ENCODE measurements around the gene STK35. TPM values are rescaled to one million over a fixed set of nuclear protein-coding genes. Genes with fewer than 3 reads are reported as not detected.

Gene STK35
- total and polyA plus RNA-seq, 2 of the 8 experiments (the other 6 are each of a cell fraction or from before 2014, with no cell fraction given), result 24.9 to 45.0 TPM

DNA sequence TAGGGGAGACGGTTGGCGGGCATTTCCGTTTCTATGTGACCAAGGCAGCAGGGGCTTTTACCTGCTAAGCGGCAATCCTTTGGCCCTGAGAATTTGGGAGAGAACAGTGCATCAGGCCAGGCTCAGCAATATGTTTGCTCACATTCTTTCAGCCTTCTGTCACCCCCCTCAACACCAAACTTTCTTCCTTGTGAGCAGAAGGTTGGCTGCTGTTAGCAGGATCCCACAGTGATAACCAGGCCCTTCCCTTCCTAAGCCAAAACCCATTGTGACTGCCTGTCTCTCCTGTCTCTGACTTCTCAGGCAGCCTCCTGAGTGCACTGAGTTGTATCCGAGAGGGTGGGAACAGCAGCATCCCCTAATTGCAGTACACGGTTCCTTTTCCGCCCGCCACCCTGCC, 43.7 kb downstream of the STK35 start:
- Histone ChIP-seq H3K79me2 (ENCODE audit: control insufficient read depth in 1 of 2, insufficient read depth in 2 of 2, low read length in 2 of 2) (peaks cover 0 to 2% of the 10 kb centered on the region in 2 experiments; a peak in 1 of 4 replicates), H3K4me2 (ENCODE audit: insufficient read depth in 1 of 2, low read depth in 2 of 2, low read length in 2 of 2) (no peak overlapping the region), H2BK20ac (ENCODE audit: low read length) (no peak overlapping the region), H3K14ac (ENCODE audit: insufficient read length) (no peak overlapping the region), H4K5ac (ENCODE audit: insufficient read length, low read depth, low read length) (no peak overlapping the region), H3K18ac (ENCODE audit: extremely low read depth, low read length) (no peak overlapping the region), H2AK5ac (ENCODE audit: low read depth, low read length) (no peak overlapping the region), H4K91ac (replicated peaks; ENCODE audit: insufficient read length, low read length) (no peak overlapping the region), H2BK12ac (ENCODE audit: low read depth, low read length) (no peak overlapping the region), H3K4me1 (replicated peaks in 1 of 4; ENCODE audit: control insufficient read depth in 3 of 4, insufficient read depth in 4 of 4, low read length in 3 of 4) (peaks cover 2 to 6% (median 4%) of the 10 kb centered on the region in 4 experiments; a peak in 5 of 7 replicates), H3K23me2 (ENCODE audit: low read depth, low read length) (no peaks in the 10 kb centered on the region), H3K4me3 (ENCODE audit: extremely low read depth in 1 of 4, insufficient read depth in 2 of 4, low read depth in 3 of 4, low read length in 4 of 4) (no peak overlapping the region), H2BK15ac (ENCODE audit: low read length) (no peak overlapping the region), H3K56ac (replicated peaks; ENCODE audit: insufficient read length, low read depth, low read length) (no peak overlapping the region), H2BK120ac (replicated peaks; ENCODE audit: low read depth, low read length) (no peak overlapping the region), H4K20me1 (replicated peaks in 1 of 2; ENCODE audit: control insufficient read depth in 1 of 2, insufficient read depth in 2 of 2, low read length in 2 of 2) (peaks cover 7 to 12% of the 10 kb centered on the region in 2 experiments), H3K23ac (ENCODE audit: insufficient read length) (no peak overlapping the region), H3K27ac (ENCODE audit: low read depth, low read length) (no peak overlapping the region), H3K36me3 (ENCODE audit: control insufficient read depth in 2 of 4, insufficient read depth in 4 of 4, low read length in 3 of 4) (peaks cover 0 to 5% (median 2%) of the 10 kb centered on the region in 4 experiments; a peak in 2 of 8 replicates), H2AFZ (ENCODE audit: low read length) (no peak overlapping the region), H3K9ac (replicated peaks in 1 of 4; ENCODE audit: extremely low read depth in 1 of 4, low read depth in 3 of 4, low read length in 3 of 4) (no peak overlapping the region), H3K9me3 (ENCODE audit: insufficient read depth in 2 of 2, low read depth in 1 of 2, low read length in 1 of 2) (no peaks in the 10 kb centered on the region), H3K27me3 (replicated peaks in 1 of 4; ENCODE audit: control insufficient read depth in 3 of 4, extremely low read depth in 1 of 4, insufficient read depth in 3 of 4, low read length in 3 of 4) (no peaks in the 10 kb centered on the region), H3K4ac (replicated peaks; ENCODE audit: insufficient read length, low read depth, low read length) (no peak overlapping the region), H2BK5ac (ENCODE audit: low read depth, low read length) (no peak overlapping the region), H4K8ac (ENCODE audit: extremely low read depth, insufficient read depth, low read length) (peak overlapping the region; percentile 42; the same call in 1 of the 2 replicates), H3K79me1 (ENCODE audit: low read depth, low read length) (peaks cover 4% of the 10 kb centered on the region)
- ChIA-PET POLR2A (ENCODE audit: partially characterized antibody) (no interaction called here), CTCF (ENCODE audit: partially characterized antibody) (interaction anchor here (0.7 to 3.7 kb wide), 3 partner anchors 13 to 194 kb away, joined by 3 to 20 read pairs (median 3); no protein-coding TSS in a partner anchor)
- DNase-seq (ENCODE audit: low read depth in 1 of 2, low spot score in 2 of 2), result no peak
- 73% methylated on average over 8 of the region's 8 CpGs; no CpG with 5 or more reads in 1 of the 2 experiments for WGBS, 2 experiments (ENCODE audit: extremely low coverage in 1 of 2, insufficient coverage in 1 of 2, insufficient read length in 1 of 2, insufficient replicate concordance in 2 of 2, low coverage in 1 of 2, low lambda C conversion rate in 2 of 2, missing lambda C conversion rate in 1 of 2)
- FAIRE-seq, result no peak
- TF ChIP-seq NRF1 (IDR thresholded peaks at IDR 0.05; ENCODE audit: low read depth, low read length), result no peak
- TF ChIP-seq BRCA1 (IDR thresholded peaks at IDR 0.05; ENCODE audit: low read depth, low read length), result no peak
